GM21381 (cell line): Measurements from ENCODE around the gene SERGEF.

Experiments
- ATAC-seq: cut with Tn5 transposase; IDR thresholded peaks from one replicate; pipeline ENCODE4 v1.9.1; 2021; ENCODE audit warnings: mild to moderate bottlenecking, moderate library complexity; ENCODE audit not compliant: unreplicated experiment

The SERGEF gene

GRCh38 chr11:17760102-17761029, 252.5 kb downstream of the SERGEF start:
- ATAC-seq = peak; percentile 68

- ATAC-seq = no peak
Observed at GRCh38 chr11:17755891-17756290, 257.0 kb downstream of the SERGEF start.

GRCh38 chr11:17753641-17754040, 259.2 kb downstream of the SERGEF start:
- no peak for ATAC-seq

- no peak for ATAC-seq
Observed at GRCh38 chr11:17753153-17753552, 259.7 kb downstream of the SERGEF start.

- ATAC-seq = no peak
Observed at GRCh38 chr11:17752144-17752543, 260.7 kb downstream of the SERGEF start.

GRCh38 chr11:17751558-17751957, 261.3 kb downstream of the SERGEF start:
- ATAC-seq = no peak

GRCh38 chr11:17750801-17751165, 262.1 kb downstream of the SERGEF start:
- ATAC-seq = no peak

- ATAC-seq = no peak
Observed at GRCh38 chr11:17750013-17750800, 262.6 kb downstream of the SERGEF start.

GRCh38 chr11:17748761-17749721, 263.8 kb downstream of the SERGEF start:
- no peak for ATAC-seq

GRCh38 chr11:17748044-17748443, 264.8 kb downstream of the SERGEF start:
- ATAC-seq = no peak

GRCh38 chr11:17747131-17747955, 265.5 kb downstream of the SERGEF start:
- no peak for ATAC-seq

- ATAC-seq = no peak
Observed at GRCh38 chr11:17746096-17746495, 266.8 kb downstream of the SERGEF start.

GRCh38 chr11:17745023-17745772, 267.6 kb downstream of the SERGEF start:
- ATAC-seq = no peak

GRCh38 chr11:17744151-17744940, 268.5 kb downstream of the SERGEF start:
- no peak for ATAC-seq

- ATAC-seq = no peak
Observed at GRCh38 chr11:17743808-17744119, 269.1 kb downstream of the SERGEF start.

- ATAC-seq = no peak
Observed at GRCh38 chr11:17743026-17743807, 269.6 kb downstream of the SERGEF start.

- ATAC-seq = no peak
Observed at GRCh38 chr11:17742019-17742418, 270.8 kb downstream of the SERGEF start.

- ATAC-seq = no peak
Observed at GRCh38 chr11:17741487-17741886, 271.4 kb downstream of the SERGEF start.
